Measurements from ENCODE around the gene ZNF185. TPM values are rescaled to one million over a fixed set of nuclear protein-coding genes. Genes with fewer than 3 reads are reported as not detected.

Gene ZNF185
- total RNA-seq, 6 experiments from 2014 or later: 0.61 to 1.7 (median 0.83) TPM

DNA sequence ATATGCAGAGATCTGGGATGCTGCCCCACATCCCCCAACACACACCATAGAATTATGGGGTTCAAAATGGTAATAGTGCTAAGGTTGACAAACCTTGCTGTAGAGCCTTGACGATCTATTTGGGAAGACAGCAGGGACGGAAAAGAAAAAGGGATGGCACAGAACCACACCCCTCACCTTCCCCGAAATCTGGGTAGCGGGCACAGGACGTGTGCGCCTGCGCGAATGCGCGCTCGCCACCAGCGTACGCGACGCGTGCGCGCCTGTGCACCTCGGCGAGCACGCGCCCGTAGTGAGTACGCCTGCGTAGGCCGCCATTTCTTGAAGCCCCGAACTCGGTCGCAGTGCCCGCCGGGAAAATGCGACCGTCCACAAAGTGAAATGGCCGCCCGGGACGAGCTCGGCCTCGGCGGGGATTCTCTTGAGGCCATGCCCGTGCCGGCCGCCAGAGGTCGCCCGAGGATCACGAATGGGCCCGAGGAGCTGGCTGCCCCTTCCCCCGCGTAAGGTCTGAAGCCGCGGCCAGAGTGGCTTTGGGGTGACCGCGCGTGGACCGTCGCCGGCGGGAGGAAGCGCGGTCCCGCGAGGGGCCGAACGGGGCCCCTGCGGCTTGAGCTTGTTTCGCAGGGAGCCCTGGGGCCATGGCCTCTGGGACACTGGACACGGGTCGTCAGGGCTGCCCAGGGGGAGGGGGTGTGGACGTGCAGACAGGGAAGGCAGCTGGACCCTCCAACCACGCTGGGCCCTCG is 43.6 kb downstream of the ZNF185 start:
- peaks cover 0 to 4% (median 0%) of the 10 kb centered on the region in 4 donors for H3K4me1 ChIP-seq
- H3K36me3 ChIP-seq: no peaks in the 10 kb centered on the region
- ATAC-seq: peak; percentile 94 to 98 (median 96)
- peaks cover 0 to 2% of the 10 kb centered on the region in 2 donors for H3K27me3 ChIP-seq
- no peaks in the 10 kb centered on the region for H3K9me3 ChIP-seq
- intact Hi-C loops (cut with DNase I): no loop called here
- peak; percentile 86 to 92 (median 89) for DNase-seq
- TF ChIP-seq POLR2A (IDR thresholded peaks at IDR 0.05): no peak
- TF ChIP-seq, protein P1, sequence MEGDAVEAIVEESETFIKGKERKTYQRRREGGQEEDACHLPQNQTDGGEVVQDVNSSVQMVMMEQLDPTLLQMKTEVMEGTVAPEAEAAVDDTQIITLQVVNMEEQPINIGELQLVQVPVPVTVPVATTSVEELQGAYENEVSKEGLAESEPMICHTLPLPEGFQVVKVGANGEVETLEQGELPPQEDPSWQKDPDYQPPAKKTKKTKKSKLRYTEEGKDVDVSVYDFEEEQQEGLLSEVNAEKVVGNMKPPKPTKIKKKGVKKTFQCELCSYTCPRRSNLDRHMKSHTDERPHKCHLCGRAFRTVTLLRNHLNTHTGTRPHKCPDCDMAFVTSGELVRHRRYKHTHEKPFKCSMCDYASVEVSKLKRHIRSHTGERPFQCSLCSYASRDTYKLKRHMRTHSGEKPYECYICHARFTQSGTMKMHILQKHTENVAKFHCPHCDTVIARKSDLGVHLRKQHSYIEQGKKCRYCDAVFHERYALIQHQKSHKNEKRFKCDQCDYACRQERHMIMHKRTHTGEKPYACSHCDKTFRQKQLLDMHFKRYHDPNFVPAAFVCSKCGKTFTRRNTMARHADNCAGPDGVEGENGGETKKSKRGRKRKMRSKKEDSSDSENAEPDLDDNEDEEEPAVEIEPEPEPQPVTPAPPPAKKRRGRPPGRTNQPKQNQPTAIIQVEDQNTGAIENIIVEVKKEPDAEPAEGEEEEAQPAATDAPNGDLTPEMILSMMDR (IDR thresholded peaks at IDR 0.05): peak; percentile 73 to 94 (median 87)
- WGBS (ENCODE audit: insufficient coverage, low coverage, low lambda C conversion rate, missing lambda C conversion rate): 27% methylated on average over 31 of the region's 70 CpGs
- peak overlapping the region; percentile 29 to 62 (median 55) for H3K4me3 ChIP-seq
- H3K27ac ChIP-seq: peak overlapping the region; percentile 17 to 66 (median 55)

DNA sequence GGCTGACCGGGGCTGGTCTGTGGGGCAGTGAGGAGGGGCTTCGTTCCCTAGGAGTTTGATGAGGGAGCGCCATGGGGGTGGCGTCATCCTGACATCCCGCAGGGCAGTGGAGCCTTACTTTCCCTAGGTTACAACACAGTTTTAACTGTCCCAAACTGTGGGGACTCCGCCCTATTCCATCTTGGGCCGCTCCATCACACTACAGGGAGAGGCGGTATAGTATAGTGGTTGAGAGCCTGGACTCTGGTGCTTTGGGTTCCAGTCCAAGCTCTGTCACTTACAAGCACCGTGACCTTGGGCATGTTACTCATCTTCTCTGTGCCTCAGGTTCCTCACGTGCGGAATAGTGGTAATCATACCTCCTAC is 44.2 kb downstream of the ZNF185 start:
- H3K4me1 ChIP-seq: peaks cover 0 to 4% (median 0%) of the 10 kb centered on the region in 4 donors
- H3K27me3 ChIP-seq: no peaks in the 10 kb centered on the region
- TF ChIP-seq, protein P1 (IDR thresholded peaks at IDR 0.05): no peak
- no peak for TF ChIP-seq POLR2A (IDR thresholded peaks at IDR 0.05)
- no peaks in the 10 kb centered on the region for H3K36me3 ChIP-seq
- peak overlapping the region; percentile 17 to 66 (median 55) for H3K27ac ChIP-seq
- ATAC-seq (peak in 2 of 4 donors; percentile 4), DNase-seq (no peak)
- peak overlapping the region; percentile 28 to 62 (median 55) for H3K4me3 ChIP-seq
- H3K9me3 ChIP-seq: no peaks in the 10 kb centered on the region
- WGBS (ENCODE audit: insufficient coverage, low coverage, low lambda C conversion rate, missing lambda C conversion rate): 39% methylated on average over 4 of the region's 11 CpGs
- intact Hi-C loops (cut with DNase I): no loop called here

DNA sequence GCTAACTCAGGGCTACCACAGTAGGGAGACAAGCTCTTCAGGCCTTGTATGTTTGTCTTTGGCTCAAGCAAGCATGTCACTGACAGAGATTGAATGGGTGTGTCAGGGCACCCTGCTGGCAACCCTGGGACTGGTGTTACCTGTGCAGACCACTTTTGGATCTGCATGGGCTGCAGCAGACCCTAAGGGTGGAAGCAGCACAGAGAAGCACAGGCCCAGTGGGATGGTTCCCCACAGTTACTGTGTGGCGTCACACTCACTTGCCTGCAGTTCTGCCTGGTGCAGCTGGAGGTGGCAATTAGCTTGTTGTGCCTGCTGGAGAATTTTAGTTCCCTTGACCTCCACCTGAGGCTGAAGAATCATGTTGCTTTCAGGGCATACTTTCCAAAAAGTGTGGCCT is 46.0 kb downstream of the ZNF185 start:
- WGBS (ENCODE audit: insufficient coverage, low coverage, low lambda C conversion rate, missing lambda C conversion rate): no CpG with 5 or more reads among the region's 1 CpG
- Histone ChIP-seq H3K4me1 (peaks cover 0 to 4% (median 0%) of the 10 kb centered on the region in 4 donors), H3K4me3 (no peak overlapping the region), H3K9me3 (no peaks in the 10 kb centered on the region), H3K27me3 (no peaks in the 10 kb centered on the region), H3K27ac (no peak overlapping the region), H3K36me3 (no peaks in the 10 kb centered on the region)
- no peak for TF ChIP-seq POLR2A (IDR thresholded peaks at IDR 0.05)
- ATAC-seq (no peak), DNase-seq (no peak)
- intact Hi-C loops (cut with DNase I): no loop called here

DNA sequence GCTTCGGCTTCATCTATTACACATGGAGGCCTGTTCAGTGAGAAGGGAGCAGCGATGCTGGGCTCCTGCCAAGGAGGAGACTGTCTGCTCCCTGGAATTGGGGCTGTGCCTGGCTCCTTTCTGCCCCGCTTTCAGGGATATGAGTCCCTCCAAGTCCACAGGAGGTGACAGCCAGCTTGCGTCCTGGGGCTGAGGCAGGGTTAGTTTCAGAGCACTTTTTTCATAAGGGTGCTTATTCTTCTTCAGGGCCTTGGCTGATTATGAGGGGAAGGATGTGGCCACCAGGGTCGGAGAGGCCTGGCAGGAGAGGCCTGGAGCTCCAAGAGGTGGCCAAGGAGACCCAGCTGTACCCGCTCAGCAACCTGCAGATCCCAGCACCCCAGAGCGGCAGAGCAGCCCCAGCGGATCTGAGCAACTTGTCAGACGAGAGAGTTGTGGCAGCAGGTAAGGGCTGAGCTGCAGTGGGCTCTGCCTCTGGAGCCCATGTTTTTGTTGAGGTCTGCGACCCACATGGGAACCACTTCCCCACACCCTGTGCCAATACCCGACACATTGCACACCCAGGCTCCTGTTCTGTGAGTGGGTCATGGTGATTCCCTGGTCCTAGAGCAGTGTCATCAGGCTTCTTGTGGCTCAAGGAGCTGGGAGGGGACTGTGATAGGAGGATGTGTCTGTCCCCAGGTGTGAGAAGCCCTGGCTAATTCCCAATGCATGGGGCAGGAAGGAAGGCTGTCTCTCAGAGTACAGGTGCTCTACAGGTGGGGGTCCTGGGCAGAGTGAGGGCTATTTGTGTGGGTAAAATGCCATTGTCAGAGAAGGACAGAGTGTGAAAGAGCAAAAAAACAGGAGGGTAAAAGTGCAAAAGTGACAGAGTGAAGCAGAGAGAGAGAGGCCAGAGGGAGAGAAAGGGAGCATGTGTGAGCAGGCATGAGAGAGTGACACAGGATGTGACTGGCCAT is 47.4 kb downstream of the ZNF185 start:
- H3K9me3 ChIP-seq: no peaks in the 10 kb centered on the region
- H3K36me3 ChIP-seq: no peaks in the 10 kb centered on the region
- DNase-seq (no peak), ATAC-seq (no peak)
- 78% methylated on average over 4 of the region's 11 CpGs for WGBS (ENCODE audit: insufficient coverage, low coverage, low lambda C conversion rate, missing lambda C conversion rate)
- H3K27ac ChIP-seq: no peak overlapping the region
- H3K27me3 ChIP-seq: no peaks in the 10 kb centered on the region
- no peak for TF ChIP-seq POLR2A (IDR thresholded peaks at IDR 0.05)
- peaks cover 0 to 4% (median 0%) of the 10 kb centered on the region in 4 donors for H3K4me1 ChIP-seq
- no peak overlapping the region for H3K4me3 ChIP-seq
- intact Hi-C loops (cut with DNase I): no loop called here

DNA sequence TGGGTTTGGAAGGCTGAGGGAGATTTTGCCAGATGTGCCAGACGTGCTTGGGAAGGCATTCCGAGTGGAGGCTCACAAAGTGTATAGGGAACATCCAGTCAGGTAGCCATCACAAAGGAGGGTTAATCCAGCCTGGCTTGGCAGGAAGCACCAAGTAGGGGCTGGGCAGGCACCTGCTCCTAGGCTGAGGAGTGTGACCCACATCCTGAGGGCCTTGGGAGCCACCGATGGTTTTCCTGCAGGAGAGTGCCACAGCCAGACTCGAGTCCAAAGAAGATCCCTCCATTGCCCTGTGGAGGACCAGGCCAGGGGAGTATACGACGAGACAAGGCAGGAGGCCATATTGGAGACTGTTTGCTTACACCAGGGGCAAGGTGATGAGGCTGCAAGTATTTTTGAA is 48.8 kb downstream of the ZNF185 start:
- intact Hi-C loops (cut with DNase I): no loop called here
- TF ChIP-seq, protein P1 (IDR thresholded peaks at IDR 0.05): no peak
- TF ChIP-seq POLR2A (IDR thresholded peaks at IDR 0.05): no peak
- Histone ChIP-seq H3K27me3 (no peaks in the 10 kb centered on the region), H3K4me3 (no peak overlapping the region), H3K9me3 (no peaks in the 10 kb centered on the region), H3K27ac (no peak overlapping the region), H3K36me3 (no peaks in the 10 kb centered on the region), H3K4me1 (peaks cover 0 to 4% (median 0%) of the 10 kb centered on the region in 4 donors)
- 40% methylated on average over 2 of the region's 6 CpGs for WGBS (ENCODE audit: insufficient coverage, low coverage, low lambda C conversion rate, missing lambda C conversion rate)
- no peak for DNase-seq
- no peak for ATAC-seq

Other genes starting within 250 kb of the ZNF185 start
- not detected for gene MAGEA3, start 199.3 kb upstream of the ZNF185 start, total RNA-seq
- gene CSAG2, start 188.8 kb upstream of the ZNF185 start, total RNA-seq: not detected
- gene MAGEA2B, start 183.4 kb upstream of the ZNF185 start, total RNA-seq: not detected
- not detected for gene CSAG1, start 164.3 kb upstream of the ZNF185 start, total RNA-seq
- not detected for gene MAGEA12, start 164.3 kb upstream of the ZNF185 start, total RNA-seq
- not detected for gene MAGEA2, start 144.2 kb upstream of the ZNF185 start, total RNA-seq
- not detected for gene CSAG3, start 138.8 kb upstream of the ZNF185 start, total RNA-seq
- not detected for gene MAGEA6, start 128.4 kb upstream of the ZNF185 start, total RNA-seq
- 10 to 100 TPM in 5 of 6 experiments, 1 to 10 TPM in 1; 8.4 to 11.4 (median 10.9) TPM for gene CETN2, start 67.3 kb upstream of the ZNF185 start, total RNA-seq
- 10 to 100 TPM; 16.1 to 38.2 (median 20.9) TPM for gene NSDHL, start 67.0 kb upstream of the ZNF185 start, total RNA-seq
- not detected for gene PNMA5, start 96.0 kb downstream of the ZNF185 start, total RNA-seq
- gene PNMA3, start 158.4 kb downstream of the ZNF185 start, total RNA-seq: under 1 TPM in 4 of 6 experiments, not detected in 2; 0.09 to 0.74 (median 0.42) TPM
- gene PNMA6A, start 174.4 kb downstream of the ZNF185 start, total RNA-seq: 10 to 100 TPM in 2 of 6 experiments, 1 to 10 TPM in 4; 2.4 to 22.5 (median 7.1) TPM